Left renal pelvis (tissue), 4 donors: Measurements from ENCODE around the gene TOPAZ1. TPM values are rescaled to one million over a fixed set of nuclear protein-coding genes. Genes with fewer than 3 reads are reported as not detected.

Experiments used
- DNase-seq, 4 donors: peaks; one replicate each; pipeline ENCODE4 v3.0.0-alpha.2; 2013; ENCODE audit warnings: low read depth in 4 of 4, low spot score in 3 of 4
- polyA plus RNA-seq, 4 donors: library from polyadenylated mRNA; unstranded; fragments of 120-200 nt; gene quantifications; one replicate each; pipeline ENCODE4 v1.2.1, GENCODE V29; 2013; ENCODE audit not compliant: insufficient read length in 4 of 4

Gene TOPAZ1
- not detected for polyA plus RNA-seq

DNA sequence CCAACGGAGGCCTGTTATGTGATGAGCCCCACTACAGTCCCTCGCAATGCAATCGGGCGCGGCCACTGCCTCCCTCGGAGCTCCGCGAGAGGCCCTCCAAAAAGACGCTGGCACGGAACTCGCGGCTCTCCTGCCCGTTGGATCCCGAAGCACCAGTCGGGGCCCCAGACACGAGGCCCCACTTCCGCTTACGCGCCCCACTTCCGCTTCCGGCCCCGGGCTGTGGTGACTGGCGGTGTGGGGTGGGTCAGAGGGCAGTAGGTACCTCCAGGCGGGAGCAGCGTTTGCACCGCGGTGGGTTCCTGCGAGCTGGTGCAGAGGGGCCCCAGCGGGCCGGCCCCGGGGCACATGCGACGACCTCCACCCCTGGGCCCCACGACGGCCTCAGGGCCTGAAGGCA is at the start of gene TOPAZ1:
TOPAZ1 (plus strand) TSS at position 181 of the 400 bp plus-strand sequence; CDS start at position 349, 168 bp downstream.
- DNase-seq = no peak

DNA sequence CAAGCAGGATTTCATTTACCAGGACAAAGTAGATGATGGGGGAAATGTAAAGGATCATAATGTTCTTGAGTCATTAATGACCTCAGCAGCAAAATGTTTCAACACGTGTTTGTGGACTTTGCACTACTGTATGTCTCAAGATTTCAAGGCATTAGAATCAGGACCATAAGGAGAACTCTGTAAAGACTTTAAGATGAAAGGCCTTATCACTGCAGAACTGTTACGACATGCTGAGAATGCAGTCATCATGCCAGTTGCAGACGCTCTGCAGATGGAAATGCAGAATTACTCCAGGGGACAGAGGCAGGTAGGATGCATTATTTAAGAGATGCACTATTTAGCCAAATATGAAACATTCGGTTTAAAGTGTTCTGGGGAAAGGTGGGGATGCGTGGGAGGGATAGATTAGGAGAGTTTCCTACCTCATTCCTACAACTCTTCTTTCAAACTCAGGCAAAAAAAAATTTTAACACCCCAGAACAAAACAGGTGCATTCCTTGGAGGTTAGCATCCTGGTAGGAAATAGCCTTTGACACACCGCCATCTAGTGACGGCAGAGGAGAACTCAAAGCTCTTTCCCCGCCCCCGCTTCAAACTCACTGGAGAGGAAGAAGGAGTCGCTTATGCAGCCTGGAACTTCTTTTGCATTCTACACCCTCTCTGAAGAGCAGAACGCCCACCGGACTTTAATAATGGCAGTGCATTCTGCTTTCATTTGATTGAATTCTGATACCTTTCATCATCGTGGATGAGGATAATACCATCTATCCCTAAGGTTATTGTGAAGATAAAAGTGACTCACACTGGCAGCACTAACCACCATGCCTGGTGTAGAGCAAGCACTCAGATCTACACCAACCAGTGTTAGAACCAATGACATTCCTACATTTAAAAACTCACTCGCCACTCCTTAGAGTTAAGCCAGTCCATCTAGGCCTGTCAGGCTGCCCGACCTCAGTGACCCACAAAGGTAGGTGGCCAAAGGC is 43.1 kb upstream of the TOPAZ1 start:
- peak; percentile 27 to 70 (median 50) for DNase-seq

DNA sequence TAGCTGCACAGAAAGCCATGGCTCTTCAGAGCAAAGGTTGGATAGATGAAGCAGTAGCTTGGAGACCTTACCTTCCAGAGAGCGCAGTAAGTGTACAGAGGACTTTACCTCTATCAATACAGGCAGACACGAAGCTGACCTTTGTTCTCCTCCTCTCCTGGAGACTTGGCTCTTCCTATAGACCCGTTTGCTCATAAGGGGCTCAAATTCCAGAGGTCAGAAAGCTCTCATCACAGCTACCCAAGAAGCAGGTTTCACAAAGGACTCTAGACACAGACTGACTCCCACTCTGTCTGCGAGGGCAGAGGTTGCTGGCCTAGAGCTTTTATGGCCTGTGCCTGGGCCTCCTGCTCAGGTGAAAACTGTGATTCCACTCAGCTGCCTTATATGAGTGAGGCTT is 35.4 kb upstream of the TOPAZ1 start:
- no peak for DNase-seq

DNA sequence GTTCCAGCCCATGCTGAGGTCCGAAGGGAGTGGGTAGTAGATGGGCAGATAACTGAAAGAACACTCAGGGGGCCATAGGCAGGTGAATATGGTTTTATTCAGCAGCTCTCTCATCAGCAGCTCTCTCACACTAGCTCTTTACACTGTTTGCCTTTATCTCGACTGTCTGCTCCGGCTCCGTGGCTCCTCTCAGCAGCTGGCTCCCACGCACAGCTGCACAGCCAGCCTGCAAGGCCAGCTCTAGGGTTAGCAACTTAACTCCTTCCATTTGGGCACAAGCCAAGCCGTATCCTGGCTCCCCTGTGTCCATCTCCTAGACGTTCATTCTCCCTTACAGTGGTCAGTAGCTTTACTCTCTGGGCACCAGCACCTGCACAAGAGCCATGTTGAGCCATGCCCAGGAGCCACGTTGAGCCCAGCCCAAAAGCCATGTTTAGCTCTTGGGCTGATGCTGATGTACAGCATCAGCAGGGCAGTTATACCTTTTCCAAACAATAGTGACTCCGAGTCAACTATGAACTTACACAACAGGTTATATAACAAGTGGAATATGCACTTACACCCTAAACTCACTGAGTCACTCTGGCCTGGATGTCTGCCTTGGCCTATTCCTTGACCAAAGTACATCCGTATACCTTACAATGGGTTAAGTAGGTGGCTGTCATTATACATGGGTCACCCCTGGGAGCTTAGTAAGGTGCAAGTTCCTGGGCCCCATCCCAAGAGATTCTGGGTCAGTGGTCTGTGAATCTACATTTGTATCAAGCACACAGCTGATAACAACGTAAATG is 34.6 kb upstream of the TOPAZ1 start:
- no peak for DNase-seq

- DNase-seq = no peak
These were observed 33.6 kb upstream of the TOPAZ1 start for GRCh38 chr3:44208086-44208485.

DNA sequence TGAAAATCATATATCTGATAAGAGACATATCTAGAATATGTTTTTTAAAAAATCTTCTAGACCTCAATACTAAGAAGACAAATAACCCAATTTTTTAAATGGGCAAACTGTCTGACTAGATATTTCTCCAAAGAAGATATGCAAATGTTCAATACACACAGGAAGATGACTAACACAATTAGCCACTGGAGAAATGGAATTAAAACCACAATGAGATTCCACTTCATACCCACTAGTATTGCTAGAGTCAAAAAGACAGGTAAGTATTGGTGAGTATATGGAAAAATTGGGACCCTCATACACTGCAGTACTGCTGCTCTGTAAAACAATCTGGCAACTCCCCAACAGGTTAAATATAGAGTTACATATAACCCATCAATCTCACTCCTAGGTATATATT is 33.1 kb upstream of the TOPAZ1 start:
- DNase-seq = no peak

DNA sequence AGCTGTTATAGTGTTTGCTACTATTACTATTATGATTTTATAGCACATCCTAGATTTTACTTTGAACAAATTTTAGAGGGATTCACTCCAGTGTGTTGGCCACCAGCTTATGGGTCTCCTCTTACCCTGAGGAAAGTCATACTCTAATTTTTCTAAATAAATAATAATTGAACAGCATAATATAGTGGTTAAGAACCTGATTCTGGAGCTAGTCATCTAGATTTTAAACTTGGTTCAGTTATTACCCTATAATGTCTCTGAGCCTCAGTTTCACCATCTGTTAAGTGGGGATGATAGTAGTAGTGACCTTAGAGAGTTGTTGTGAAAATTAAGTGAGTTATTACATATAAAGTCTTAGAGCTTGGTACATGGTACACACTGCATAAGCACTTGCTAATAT is 30.7 kb upstream of the TOPAZ1 start:
- no peak for DNase-seq

GRCh38 chr3:44222337-44222736 is 19.3 kb upstream of the TOPAZ1 start:
- no peak for DNase-seq

DNA sequence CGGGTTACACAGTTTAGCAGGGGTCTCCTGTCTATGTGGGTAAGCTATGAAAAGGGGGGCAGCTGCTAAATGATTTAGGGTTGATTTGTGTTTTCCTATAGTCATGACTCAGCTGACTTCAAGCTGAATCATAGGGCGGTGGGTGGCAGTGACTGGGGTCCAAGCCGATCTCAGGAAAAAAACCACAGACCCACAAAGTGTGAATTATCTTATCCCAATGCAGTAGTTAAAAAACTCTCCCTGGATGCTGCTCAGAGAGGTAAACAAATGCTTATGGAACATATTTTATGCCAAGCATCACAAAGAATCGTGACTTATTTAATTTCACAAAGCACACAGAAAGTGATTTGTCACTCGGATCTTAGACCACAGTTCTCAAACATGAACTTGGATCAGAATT is 18.4 kb upstream of the TOPAZ1 start:
- no peak for DNase-seq

- DNase-seq = no peak
These were observed 17.6 kb upstream of the TOPAZ1 start for GRCh38 chr3:44224131-44224530.

GRCh38 chr3:44226573-44226972 is 15.1 kb upstream of the TOPAZ1 start:
- DNase-seq = no peak

DNA sequence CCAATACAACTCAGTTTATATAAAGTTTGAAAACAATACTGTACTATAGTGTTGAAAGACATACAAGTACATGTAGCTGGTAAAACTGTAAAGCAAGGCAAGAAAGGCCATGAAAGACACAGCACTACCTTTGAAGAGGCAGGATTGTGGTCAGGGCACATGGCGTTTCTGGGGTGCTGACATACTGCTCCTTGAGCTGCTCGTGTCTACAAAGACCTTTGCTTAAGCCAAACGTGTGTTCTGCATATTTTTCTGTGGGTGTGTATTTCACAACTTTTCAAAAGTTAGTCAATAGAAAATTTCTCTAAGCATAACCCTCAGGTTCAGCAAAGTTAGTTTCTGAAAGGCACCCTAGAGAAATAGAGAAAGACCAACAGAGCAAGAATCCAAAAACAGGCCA is 14.1 kb upstream of the TOPAZ1 start:
- DNase-seq = no peak

DNA sequence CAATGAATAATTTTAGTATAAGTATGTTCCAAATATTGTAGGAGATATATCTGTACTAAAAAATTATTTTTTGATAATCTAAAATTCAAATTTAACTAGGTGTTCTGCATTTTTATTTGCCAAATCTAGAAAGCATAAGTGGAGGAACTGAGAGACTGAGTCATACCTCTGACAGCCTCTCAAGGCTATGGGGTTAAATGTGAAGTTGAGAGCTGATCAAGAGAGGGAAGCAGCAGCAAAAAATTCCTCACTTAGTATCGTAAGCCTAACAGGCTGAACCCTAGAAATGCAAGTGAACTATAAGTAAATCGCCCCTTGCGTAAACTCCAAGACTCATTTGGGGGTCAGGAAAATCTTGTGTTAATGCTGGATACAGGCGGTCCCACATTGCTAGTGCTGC is 12.8 kb upstream of the TOPAZ1 start:
- DNase-seq = no peak

- DNase-seq = no peak
These were observed 9.3 kb upstream of the TOPAZ1 start for GRCh38 chr3:44232407-44232806.

DNA sequence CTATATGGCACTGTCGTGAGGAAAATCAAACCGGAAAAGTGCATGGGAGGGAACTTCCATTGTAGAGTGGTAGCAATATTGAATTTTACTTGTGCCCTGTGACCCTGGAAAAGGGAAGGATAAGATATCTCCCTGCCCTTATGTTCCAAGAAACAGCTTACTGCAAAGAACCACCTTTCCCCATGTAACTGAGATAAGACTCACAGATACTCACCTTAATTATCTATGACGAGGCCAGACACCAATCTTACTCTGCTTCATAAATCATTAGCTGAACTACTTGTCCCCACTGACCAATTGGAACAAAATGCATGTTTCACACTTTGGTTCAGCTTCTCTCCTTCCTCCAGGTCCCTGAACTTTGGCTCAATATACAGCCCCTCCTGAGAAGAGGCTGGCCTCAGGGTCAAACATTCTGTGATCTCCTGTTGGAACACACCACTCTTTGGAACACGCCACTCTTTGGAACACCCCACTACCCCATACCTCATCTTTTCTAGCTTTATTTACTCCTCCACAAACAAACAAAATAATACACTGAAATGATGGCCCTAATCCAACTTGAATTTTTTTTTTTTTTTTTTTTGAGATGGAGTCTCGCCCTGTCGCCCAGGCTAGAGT is 6.9 kb upstream of the TOPAZ1 start:
- no peak for DNase-seq

- peak; percentile 57 to 75 (median 62) for DNase-seq
These were observed 5.8 kb upstream of the TOPAZ1 start for GRCh38 chr3:44235604-44236484.

GRCh38 chr3:44236485-44236908 is 5.2 kb upstream of the TOPAZ1 start:
- DNase-seq = no peak

GRCh38 chr3:44237161-44237560 is 4.5 kb upstream of the TOPAZ1 start:
- no peak for DNase-seq

- DNase-seq = no peak
These were observed 4.0 kb upstream of the TOPAZ1 start for GRCh38 chr3:44237665-44238064.

DNA sequence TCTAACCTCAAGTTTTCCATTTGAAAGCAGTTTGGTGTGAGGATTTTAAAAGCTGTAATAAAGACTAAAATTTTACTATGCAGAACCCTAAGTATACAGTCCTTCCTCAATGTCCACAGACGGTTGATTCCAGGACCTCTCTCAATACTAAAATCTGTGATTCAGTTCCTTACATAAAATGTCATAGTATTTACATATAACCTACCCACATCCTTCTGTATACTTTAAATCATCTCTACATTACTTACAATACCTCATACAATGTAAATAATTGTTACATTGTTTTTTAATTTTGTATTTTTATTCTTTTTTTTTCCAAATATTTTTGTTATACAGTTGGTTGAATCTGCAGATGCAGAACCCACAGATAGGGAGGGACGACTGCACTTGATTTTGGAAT is 2.8 kb upstream of the TOPAZ1 start:
- no peak for DNase-seq
